ENCODE results near the gene NIPSNAP2.

GRCh38 chr7:55992346-55992745 lies 28.0 kb downstream of the NIPSNAP2 start:
- TF ChIP-seq CTCF (conservative IDR thresholded peaks at IDR 0.05) (no peak), ZFX (IDR thresholded peaks at IDR 0.05) (no peak)

Data from C4-2B (cell line).